Thymus (tissue), 14 donors: ENCODE data around the gene PCDHB7. TPM values are rescaled to one million over a fixed set of nuclear protein-coding genes. Genes with fewer than 3 reads are reported as not detected.
"Not testable (repeated sequence)": the region's sequence is repeated elsewhere in the genome, so short reads cannot be mapped to it uniquely, and the experiment has no call there.

Experiments used
- DNase-seq, 9 donors: peaks; one replicate each; pipeline ENCODE4 v3.0.0-alpha.2; 2013; ENCODE audit warnings: low spot score in 9 of 9, low read depth in 6 of 9, missing footprints in 1 of 9
- H3K27ac ChIP-seq, 2 donors: one replicate each; pipeline ENCODE4 v1.5.1; 2013; ENCODE audit warnings: control low read depth in 1 of 2, low read depth in 1 of 2, low read length in 1 of 2, mild to moderate bottlenecking in 1 of 2, moderate library complexity in 1 of 2
- H3K27me3 ChIP-seq, 2 donors: one replicate each; pipeline ENCODE4 v1.5.1; 2013; ENCODE audit warnings: low read length in 1 of 2; ENCODE audit not compliant: control insufficient read depth in 2 of 2, insufficient read depth in 1 of 2
- H3K36me3 ChIP-seq, 2 donors: one replicate each; pipeline ENCODE4 v1.5.1; 2013; ENCODE audit warnings: low read length in 1 of 2, mild to moderate bottlenecking in 1 of 2, moderate library complexity in 1 of 2; ENCODE audit not compliant: control insufficient read depth in 2 of 2, insufficient read depth in 2 of 2
- H3K4me1 ChIP-seq, 2 donors: one replicate each; pipeline ENCODE4 v1.5.1; 2013; ENCODE audit warnings: low read length in 2 of 2; ENCODE audit not compliant: control insufficient read depth in 2 of 2, insufficient read depth in 2 of 2
- H3K4me3 ChIP-seq, 2 donors: one replicate each; pipeline ENCODE4 v1.5.1; 2013; ENCODE audit warnings: low read length in 2 of 2, control low read depth in 1 of 2, mild to moderate bottlenecking in 1 of 2
- H3K9me3 ChIP-seq, 2 donors: one replicate each; pipeline ENCODE4 v1.5.1; 2013; ENCODE audit warnings: low read length in 1 of 2, mild to moderate bottlenecking in 1 of 2; ENCODE audit not compliant: control insufficient read depth in 2 of 2, insufficient read depth in 1 of 2
- WGBS: extraction: QIAGEN DNeasy Blood & Tissue Kit; methylation state at CpG from one replicate; pipeline ENCODE4 v1.1.7; 2013; 5-methylcytosine and 5-hydroxymethylcytosine counted together
- long read RNA-seq, 10 donors: transcript quantifications; one replicate each; lab custom pipeline, GENCODE V29; 2026
- polyA plus RNA-seq: library from polyadenylated mRNA; stranded (reverse); fragments of 200-250 nt; gene quantifications from one replicate; pipeline ENCODE4 v1.2.3, GENCODE V29; 2013
- total RNA-seq: library from RNA; stranded (reverse); fragments of 120-200 nt; gene quantifications from one replicate; pipeline ENCODE4 v1.2.4, GENCODE V29; 2013
- donor health status: healthy.

PCDHB7 gene
- total RNA-seq (0.14 TPM), polyA plus RNA-seq (0.11 TPM)
- long read RNA-seq, donor 1: 0 reads
- long read RNA-seq, donor 2: 0 reads
- long read RNA-seq, donor 3: 0 reads
- long read RNA-seq, donor 4: 0 reads
- long read RNA-seq, donor 5: 0 reads
- long read RNA-seq, donor 6, partial matches to known transcripts: 0 of 1 reads
- long read RNA-seq, donor 6, other reads (novel, unspliced or antisense): 0 of 1 reads
- long read RNA-seq, donor 7: 0 reads
- long read RNA-seq, donor 8: 0 reads
- long read RNA-seq, donor 9: 0 reads
- long read RNA-seq, donor 10: 0 reads

DNA sequence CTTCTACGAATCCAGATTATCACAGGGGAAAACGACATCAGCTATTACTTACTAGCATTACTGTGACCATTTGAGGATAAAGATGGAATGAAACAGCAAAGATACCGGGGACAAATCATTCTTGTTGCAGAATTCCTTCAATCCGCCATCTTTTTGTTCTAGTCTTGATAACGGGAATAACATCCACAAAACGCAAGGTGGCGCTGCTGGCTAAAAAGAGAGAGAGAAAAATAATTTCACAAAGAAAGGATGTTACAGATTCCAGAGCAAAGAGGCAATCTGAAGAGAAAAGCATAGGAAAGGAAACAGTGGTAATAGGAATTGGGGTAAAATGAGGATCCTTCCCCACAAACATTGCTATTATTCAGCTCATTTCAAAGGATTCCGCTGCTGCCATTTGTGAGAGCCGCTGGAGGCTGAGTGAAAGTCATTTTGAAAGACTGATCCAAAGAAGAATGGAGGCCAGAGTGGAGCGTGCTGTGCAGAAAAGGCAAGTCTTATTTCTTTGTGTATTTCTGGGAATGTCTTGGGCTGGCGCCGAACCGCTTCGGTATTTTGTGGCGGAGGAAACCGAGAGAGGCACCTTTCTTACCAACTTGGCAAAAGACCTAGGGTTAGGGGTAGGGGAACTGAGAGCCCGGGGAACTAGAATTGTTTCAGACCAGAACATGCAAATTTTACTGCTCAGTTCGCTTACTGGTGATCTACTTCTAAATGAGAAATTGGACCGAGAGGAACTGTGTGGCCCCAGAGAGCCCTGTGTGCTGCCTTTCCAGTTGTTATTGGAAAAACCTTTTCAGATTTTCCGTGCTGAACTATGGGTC, at the start of gene PCDHB7:
PCDHB7 (plus strand) TSS at position 264 of the 824 bp plus-strand sequence; CDS start at position 456, 192 bp downstream.
- 36% methylated on average over 20 of the region's 20 CpGs for WGBS
- Histone ChIP-seq H3K36me3 (no peaks in the 10 kb centered on the region), H3K4me1 (no peaks in the 10 kb centered on the region), H3K9me3 (peaks cover 6 to 10% of the 10 kb centered on the region in 2 donors), H3K27ac (no peak within 1 kb of the TSS), H3K4me3 (no peak within 1 kb of the TSS), H3K27me3 (peaks cover 0 to 22% of the 10 kb centered on the region in 2 donors)
- DNase-seq: peak in 1 of 9 donors; percentile 10

GRCh38 chr5:141123396-141124135, 48.9 kb upstream of the PCDHB7 start:
- not testable (repeated sequence) for H3K27ac ChIP-seq, H3K4me1 ChIP-seq, H3K36me3 ChIP-seq, DNase-seq, H3K4me3 ChIP-seq, H3K9me3 ChIP-seq
- 43% methylated on average over 67 of the region's 73 CpGs for WGBS
- H3K27me3 ChIP-seq: peaks cover 0 to 10% of the 10 kb centered on the region in 2 donors

- Histone ChIP-seq H3K36me3 (no peaks in the 10 kb centered on the region), H3K27ac (no peak overlapping the region), H3K27me3 (peaks cover 0 to 5% of the 10 kb centered on the region in 2 donors), H3K4me1 (no peaks in the 10 kb centered on the region), H3K9me3 (no peaks in the 10 kb centered on the region), H3K4me3 (no peak overlapping the region)
- DNase-seq: no peak
- 93% methylated on average over 1 of the region's 1 CpG for WGBS
Observed at GRCh38 chr5:141127305-141127704, 45.1 kb upstream of the PCDHB7 start.

DNA sequence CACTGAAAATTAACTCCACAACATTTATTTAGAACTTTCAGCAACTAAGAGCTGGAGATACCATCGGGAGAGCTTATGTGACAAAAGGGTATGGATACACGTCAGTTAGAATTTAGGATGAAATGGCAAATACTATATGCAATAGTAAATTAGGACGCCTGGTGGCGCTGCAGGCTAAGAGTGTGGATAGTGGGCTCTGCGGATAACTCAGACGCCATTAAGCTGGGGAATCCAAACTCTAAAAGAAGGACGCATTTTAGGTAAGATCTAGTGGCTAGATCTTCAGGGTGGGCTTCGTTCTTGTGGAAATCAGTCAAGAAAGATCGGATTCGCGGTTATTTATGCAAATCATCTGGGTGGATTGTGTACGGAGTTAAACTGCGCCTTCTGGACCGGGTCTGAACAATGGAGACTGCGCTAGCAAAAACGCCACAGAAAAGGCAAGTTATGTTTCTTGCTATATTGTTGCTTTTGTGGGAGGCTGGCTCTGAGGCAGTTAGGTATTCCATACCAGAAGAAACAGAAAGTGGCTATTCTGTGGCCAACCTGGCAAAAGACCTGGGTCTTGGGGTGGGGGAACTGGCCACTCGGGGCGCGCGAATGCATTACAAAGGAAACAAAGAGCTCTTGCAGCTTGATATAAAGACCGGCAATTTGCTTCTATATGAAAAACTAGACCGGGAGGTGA, 37.3 kb upstream of the PCDHB7 start, which contains the start of gene PCDHB5:
PCDHB5 (plus strand) TSS at position 177 of the 688 bp plus-strand sequence; CDS start at position 406, 229 bp downstream.
- WGBS: 25% methylated on average over 22 of the region's 22 CpGs
- no peaks in the 10 kb centered on the region for H3K4me1 ChIP-seq
- DNase-seq: no peak
- no peak within 1 kb of the TSS for H3K27ac ChIP-seq
- no peak within 1 kb of the TSS for H3K4me3 ChIP-seq
- no peaks in the 10 kb centered on the region for H3K36me3 ChIP-seq
- peaks cover 2 to 13% of the 10 kb centered on the region in 2 donors for H3K9me3 ChIP-seq
- H3K27me3 ChIP-seq: peaks cover 0 to 20% of the 10 kb centered on the region in 2 donors

DNA sequence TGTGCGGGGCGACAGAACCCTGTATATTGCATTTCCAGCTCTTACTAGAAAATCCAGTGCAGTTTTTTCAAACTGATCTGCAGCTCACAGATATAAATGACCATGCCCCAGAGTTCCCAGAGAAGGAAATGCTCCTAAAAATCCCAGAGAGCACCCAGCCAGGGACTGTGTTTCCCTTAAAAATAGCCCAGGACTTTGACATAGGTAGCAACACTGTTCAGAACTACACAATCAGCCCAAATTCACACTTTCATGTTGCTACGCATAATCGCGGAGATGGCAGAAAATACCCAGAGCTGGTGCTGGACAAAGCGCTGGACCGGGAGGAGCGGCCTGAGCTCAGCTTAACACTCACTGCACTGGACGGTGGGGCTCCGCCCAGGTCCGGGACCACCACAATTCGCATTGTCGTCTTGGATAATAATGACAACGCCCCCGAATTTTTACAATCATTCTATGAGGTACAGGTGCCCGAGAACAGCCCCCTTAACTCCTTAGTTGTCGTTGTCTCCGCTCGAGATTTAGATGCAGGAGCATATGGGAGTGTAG, 36.7 kb upstream of the PCDHB7 start:
- WGBS: 54% methylated on average over 19 of the region's 19 CpGs
- Histone ChIP-seq H3K4me3 (no peak overlapping the region), H3K9me3 (peaks cover 2 to 13% of the 10 kb centered on the region in 2 donors), H3K27ac (no peak overlapping the region), H3K27me3 (peaks cover 0 to 20% of the 10 kb centered on the region in 2 donors), H3K4me1 (no peaks in the 10 kb centered on the region), H3K36me3 (no peaks in the 10 kb centered on the region)
- no peak for DNase-seq

DNA sequence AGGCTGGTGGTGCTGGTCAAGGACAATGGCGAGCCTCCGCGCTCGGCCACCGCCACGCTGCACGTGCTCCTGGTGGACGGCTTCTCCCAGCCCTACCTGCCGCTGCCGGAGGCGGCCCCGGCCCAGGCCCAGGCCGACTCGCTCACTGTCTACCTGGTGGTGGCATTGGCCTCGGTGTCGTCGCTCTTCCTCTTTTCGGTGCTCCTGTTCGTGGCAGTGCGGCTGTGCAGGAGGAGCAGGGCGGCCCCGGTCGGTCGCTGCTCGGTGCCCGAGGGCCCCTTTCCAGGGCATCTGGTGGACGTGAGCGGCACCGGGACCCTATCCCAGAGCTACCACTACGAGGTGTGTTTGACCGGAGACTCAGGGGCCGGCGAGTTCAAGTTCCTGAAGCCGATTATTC, 35.1 kb upstream of the PCDHB7 start:
- H3K4me1 ChIP-seq, DNase-seq, H3K36me3 ChIP-seq, H3K27ac ChIP-seq, H3K4me3 ChIP-seq: not testable (repeated sequence)
- Histone ChIP-seq H3K27me3 (peaks cover 0 to 20% of the 10 kb centered on the region in 2 donors), H3K9me3 (peaks cover 2 to 13% of the 10 kb centered on the region in 2 donors)
- 55% methylated on average over 33 of the region's 34 CpGs for WGBS

- DNase-seq: no peak
- Histone ChIP-seq H3K9me3 (peaks cover 0 to 2% of the 10 kb centered on the region in 2 donors), H3K27me3 (peaks cover 0 to 16% of the 10 kb centered on the region in 2 donors)
Observed at GRCh38 chr5:141149812-141150211, 22.6 kb upstream of the PCDHB7 start, which contains the start of gene PCDHB6. Gene PCDHB6 (plus strand): TSS chr5:141150057. CDS start chr5:141150258, 201 bp downstream.

GRCh38 chr5:141150224-141150992, 22.0 kb upstream of the PCDHB7 start:
- H3K27me3 ChIP-seq: peaks cover 0 to 16% of the 10 kb centered on the region in 2 donors
- 49% methylated on average over 33 of the region's 33 CpGs for WGBS
- H3K9me3 ChIP-seq: peaks cover 0 to 2% of the 10 kb centered on the region in 2 donors
- H3K4me3 ChIP-seq: no peak overlapping the region
- no peaks in the 10 kb centered on the region for H3K4me1 ChIP-seq
- no peak for DNase-seq
- no peaks in the 10 kb centered on the region for H3K36me3 ChIP-seq
- no peak overlapping the region for H3K27ac ChIP-seq

More at GRCh38 chr5:141149812-141150211, 22.6 kb upstream of the PCDHB7 start, which contains the start of gene PCDHB6:
- H3K4me3 ChIP-seq: no peak within 1 kb of the TSS
- WGBS: 22% methylated on average over 18 of the region's 18 CpGs
- no peaks in the 10 kb centered on the region for H3K4me1 ChIP-seq
- no peaks in the 10 kb centered on the region for H3K36me3 ChIP-seq
- H3K27ac ChIP-seq: no peak within 1 kb of the TSS
